ENCODE measurements around the gene ANKDD1B. TPM values are rescaled to one million over a fixed set of nuclear protein-coding genes. Genes with fewer than 3 reads are reported as not detected.
A peak's percentile ranks its signal among the peaks of the same experiment; 100 is the strongest.

ANKDD1B gene
- total and polyA plus RNA-seq, 3 experiments from 2014 or later, result 0.12 to 0.44 TPM; not detected in 1

DNA sequence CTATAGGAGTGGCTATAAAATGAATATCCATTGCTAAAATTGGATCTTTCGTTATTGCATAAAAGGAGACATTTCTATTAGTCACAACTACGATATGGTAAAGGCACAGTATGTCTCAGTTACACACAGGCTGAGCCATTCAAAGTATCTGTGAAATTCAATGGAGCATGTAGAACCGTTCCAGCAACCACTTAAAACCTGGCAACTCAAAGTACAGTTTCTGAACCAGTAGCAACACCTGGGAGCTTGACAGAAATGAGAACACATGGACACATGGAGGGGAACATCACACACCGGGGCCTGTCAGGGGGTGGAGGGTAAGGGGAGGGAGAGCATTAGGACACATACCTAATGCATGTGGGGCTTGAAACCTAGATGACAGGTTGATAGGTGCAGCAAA is 90.6 kb downstream of the ANKDD1B start:
- Histone ChIP-seq H3K4me3 (ENCODE audit: low read length) (no peak overlapping the region), H3K36me3 (ENCODE audit: insufficient read depth, low read length) (peaks cover 20% of the 10 kb centered on the region), H3K4me1 (ENCODE audit: insufficient read depth, low read length) (no peaks in the 10 kb centered on the region), H3K9me3 (ENCODE audit: low read length) (no peaks in the 10 kb centered on the region), H3K27ac (ENCODE audit: low read depth, low read length) (no peak overlapping the region), H3K27me3 (ENCODE audit: insufficient read depth, low read length, poor library complexity, severe bottlenecking) (no peaks in the 10 kb centered on the region)
- Mint-ChIP-seq H3K9me3 (no peaks in the 10 kb centered on the region), H3K36me3 (peaks cover 23 to 53% (median 27%) of the 10 kb centered on the region in 3 donors), H3K27me3 (no peaks in the 10 kb centered on the region), H3K27ac (no peak overlapping the region), H3K4me1 (peaks cover 16 to 20% (median 20%) of the 10 kb centered on the region in 3 donors), H3K4me3 (no peak overlapping the region)
- no peak for DNase-seq
- ChIA-PET CTCF (no interaction called here), POLR2A (no interaction called here)

DNA sequence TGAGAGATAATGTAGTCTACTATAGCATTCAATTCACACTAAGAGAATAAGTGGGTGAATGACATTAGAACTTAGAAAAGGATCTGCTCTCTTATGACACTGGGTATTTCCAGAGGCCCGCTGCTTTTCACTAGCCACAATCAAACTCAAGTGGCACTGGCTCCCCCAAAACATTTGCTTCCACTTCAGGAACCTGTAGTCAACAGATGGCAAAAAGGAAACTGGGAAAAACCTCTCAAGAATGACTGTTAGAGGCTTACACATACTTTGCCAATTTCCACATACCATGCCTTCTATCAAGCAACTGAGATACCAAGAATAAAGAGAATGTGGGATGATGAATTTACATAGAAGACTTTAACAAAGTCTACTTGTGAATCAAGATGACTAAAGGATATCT is 94.8 kb downstream of the ANKDD1B start:
- no peaks in the 10 kb centered on the region for H3K9me3 Mint-ChIP-seq
- peak overlapping the region in 1 of 8 donors; percentile 52 for H3K27ac Mint-ChIP-seq
- no peak overlapping the region for H3K4me3 Mint-ChIP-seq
- no peak for DNase-seq
- peaks cover 13 to 25% (median 22%) of the 10 kb centered on the region in 3 donors for H3K4me1 Mint-ChIP-seq
- Histone ChIP-seq H3K27me3 (ENCODE audit: insufficient read depth, low read length, poor library complexity, severe bottlenecking) (no peaks in the 10 kb centered on the region), H3K36me3 (ENCODE audit: insufficient read depth, low read length) (peaks cover 20% of the 10 kb centered on the region), H3K27ac (ENCODE audit: low read depth, low read length) (no peak overlapping the region), H3K9me3 (ENCODE audit: low read length) (no peaks in the 10 kb centered on the region), H3K4me3 (ENCODE audit: low read length) (no peak overlapping the region), H3K4me1 (ENCODE audit: insufficient read depth, low read length) (no peaks in the 10 kb centered on the region)
- ChIA-PET CTCF (no interaction called here), POLR2A (no interaction called here)
- peaks cover 19 to 63% (median 21%) of the 10 kb centered on the region in 3 donors for H3K36me3 Mint-ChIP-seq
- H3K27me3 Mint-ChIP-seq, result no peaks in the 10 kb centered on the region

GRCh38 chr5:75706775-75707174 is 95.5 kb downstream of the ANKDD1B start:
- Mint-ChIP-seq H3K36me3 (peaks cover 18 to 67% (median 22%) of the 10 kb centered on the region in 3 donors), H3K27me3 (no peaks in the 10 kb centered on the region), H3K4me3 (no peak overlapping the region), H3K27ac (no peak overlapping the region), H3K4me1 (peaks cover 14 to 30% (median 24%) of the 10 kb centered on the region in 3 donors), H3K9me3 (no peaks in the 10 kb centered on the region)
- Histone ChIP-seq H3K27me3 (ENCODE audit: insufficient read depth, low read length, poor library complexity, severe bottlenecking) (no peaks in the 10 kb centered on the region), H3K4me1 (ENCODE audit: insufficient read depth, low read length) (no peaks in the 10 kb centered on the region), H3K27ac (ENCODE audit: low read depth, low read length) (no peak overlapping the region), H3K9me3 (ENCODE audit: low read length) (no peaks in the 10 kb centered on the region), H3K4me3 (ENCODE audit: low read length) (no peak overlapping the region), H3K36me3 (ENCODE audit: insufficient read depth, low read length) (peaks cover 19% of the 10 kb centered on the region)
- POLR2A ChIA-PET, result interaction anchor here (0.5 kb wide), 1 partner anchor 45 kb away, joined by 4 read pairs; no protein-coding TSS in a partner anchor
- CTCF ChIA-PET, result no interaction called here
- no peak for DNase-seq

GRCh38 chr5:75707911-75708509 is 96.8 kb downstream of the ANKDD1B start:
- H3K27ac Mint-ChIP-seq, result peak overlapping the region in 1 of 8 donors; percentile 36
- POLR2A ChIA-PET, result no interaction called here

GRCh38 chr5:75710637-75711036 is 99.4 kb downstream of the ANKDD1B start:
- Histone ChIP-seq H3K36me3 (ENCODE audit: insufficient read depth, low read length) (no peaks in the 10 kb centered on the region), H3K27ac (ENCODE audit: low read depth, low read length) (no peak overlapping the region), H3K9me3 (ENCODE audit: low read length) (no peaks in the 10 kb centered on the region), H3K4me3 (ENCODE audit: low read length) (no peak overlapping the region), H3K27me3 (ENCODE audit: insufficient read depth, low read length, poor library complexity, severe bottlenecking) (no peaks in the 10 kb centered on the region), H3K4me1 (ENCODE audit: insufficient read depth, low read length) (peaks cover 6% of the 10 kb centered on the region)
- ChIA-PET POLR2A (no interaction called here), CTCF (no interaction called here)
- DNase-seq, result no peak
- H3K4me3 Mint-ChIP-seq, result peak overlapping the region in 1 of 7 donors; percentile 27
- H3K27ac Mint-ChIP-seq, result no peak overlapping the region
- H3K36me3 Mint-ChIP-seq, result peaks cover 0 to 58% (median 11%) of the 10 kb centered on the region in 3 donors
- no peaks in the 10 kb centered on the region for H3K9me3 Mint-ChIP-seq
- H3K27me3 Mint-ChIP-seq, result no peaks in the 10 kb centered on the region
- H3K4me1 Mint-ChIP-seq, result peaks cover 21 to 65% (median 41%) of the 10 kb centered on the region in 3 donors

More at GRCh38 chr5:75707911-75708509, 96.8 kb downstream of the ANKDD1B start:
- no peak for DNase-seq
- Mint-ChIP-seq H3K4me1 (peaks cover 7 to 42% (median 23%) of the 10 kb centered on the region in 3 donors), H3K4me3 (no peak overlapping the region), H3K36me3 (peaks cover 7 to 64% (median 12%) of the 10 kb centered on the region in 3 donors), H3K27me3 (no peaks in the 10 kb centered on the region), H3K9me3 (no peaks in the 10 kb centered on the region)
- no peaks in the 10 kb centered on the region for H3K27me3 ChIP-seq (ENCODE audit: insufficient read depth, low read length, poor library complexity, severe bottlenecking)
- peaks cover 6% of the 10 kb centered on the region for H3K36me3 ChIP-seq (ENCODE audit: insufficient read depth, low read length)
- H3K4me3 ChIP-seq (ENCODE audit: low read length), result no peak overlapping the region
- H3K9me3 ChIP-seq (ENCODE audit: low read length), result no peaks in the 10 kb centered on the region
- no peak overlapping the region for H3K27ac ChIP-seq (ENCODE audit: low read depth, low read length)
- CTCF ChIA-PET, result no interaction called here
- no peaks in the 10 kb centered on the region for H3K4me1 ChIP-seq (ENCODE audit: insufficient read depth, low read length)

- no peaks in the 10 kb centered on the region for H3K36me3 ChIP-seq (ENCODE audit: insufficient read depth, low read length)
- Mint-ChIP-seq H3K27ac (no peak overlapping the region), H3K4me1 (peaks cover 23 to 65% (median 41%) of the 10 kb centered on the region in 3 donors), H3K36me3 (peaks cover 0 to 53% (median 8%) of the 10 kb centered on the region in 3 donors), H3K27me3 (no peaks in the 10 kb centered on the region), H3K4me3 (no peak overlapping the region), H3K9me3 (no peaks in the 10 kb centered on the region)
- H3K27me3 ChIP-seq (ENCODE audit: insufficient read depth, low read length, poor library complexity, severe bottlenecking), result no peaks in the 10 kb centered on the region
- POLR2A ChIA-PET, result interaction anchor here (0.7 kb wide), 1 partner anchor 288 kb away, joined by 3 read pairs; no protein-coding TSS in a partner anchor
- H3K9me3 ChIP-seq (ENCODE audit: low read length), result no peaks in the 10 kb centered on the region
- peaks cover 11% of the 10 kb centered on the region for H3K4me1 ChIP-seq (ENCODE audit: insufficient read depth, low read length)
- no peak overlapping the region for H3K27ac ChIP-seq (ENCODE audit: low read depth, low read length)
- H3K4me3 ChIP-seq (ENCODE audit: low read length), result no peak overlapping the region
- DNase-seq, result no peak
- CTCF ChIA-PET, result no interaction called here
Measured at GRCh38 chr5:75711151-75711550, 99.9 kb downstream of the ANKDD1B start.

- Histone ChIP-seq H3K36me3 (ENCODE audit: insufficient read depth, low read length) (no peaks in the 10 kb centered on the region), H3K4me1 (ENCODE audit: insufficient read depth, low read length) (peaks cover 16% of the 10 kb centered on the region), H3K4me3 (ENCODE audit: low read length) (no peak overlapping the region), H3K9me3 (ENCODE audit: low read length) (no peaks in the 10 kb centered on the region), H3K27ac (ENCODE audit: low read depth, low read length) (no peak overlapping the region), H3K27me3 (ENCODE audit: insufficient read depth, low read length, poor library complexity, severe bottlenecking) (no peaks in the 10 kb centered on the region)
- DNase-seq, result no peak
- ChIA-PET CTCF (interaction anchor here (0.9 kb wide), 1 partner anchor 544 kb away, joined by 3 read pairs; no protein-coding TSS in a partner anchor), POLR2A (no interaction called here)
- Mint-ChIP-seq H3K27ac (no peak overlapping the region), H3K9me3 (no peaks in the 10 kb centered on the region), H3K4me1 (peaks cover 30 to 72% (median 48%) of the 10 kb centered on the region in 3 donors), H3K36me3 (peaks cover 0 to 52% (median 8%) of the 10 kb centered on the region in 3 donors), H3K27me3 (no peaks in the 10 kb centered on the region), H3K4me3 (no peak overlapping the region)
Measured at GRCh38 chr5:75712091-75712490, 100.8 kb downstream of the ANKDD1B start.

DNA sequence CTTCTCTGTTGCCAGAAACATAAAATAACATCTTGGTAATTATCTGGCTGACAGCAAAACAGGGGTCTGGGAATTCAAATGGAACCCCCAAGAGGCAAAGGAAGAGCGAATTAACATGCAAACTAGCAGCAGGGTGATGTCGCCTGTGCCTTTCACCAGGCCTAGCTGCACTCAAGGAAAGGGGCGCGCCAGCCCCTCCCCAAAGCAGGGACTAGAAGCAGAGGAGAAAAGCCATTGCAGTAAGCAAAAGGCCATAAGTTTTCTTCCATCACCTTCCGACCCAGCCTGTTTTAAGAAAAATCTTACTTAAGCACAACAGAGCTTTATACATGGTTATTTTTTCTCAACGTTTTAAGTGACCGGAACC is 105.4 kb downstream of the ANKDD1B start:
- H3K4me3 ChIP-seq (ENCODE audit: low read length), result peak overlapping the region; percentile 93
- CTCF ChIA-PET, result interaction anchor here (1.7 kb wide), 1 partner anchor 14 kb away, joined by 3 read pairs; no protein-coding TSS in a partner anchor

More for the DNA sequence above, 105.4 kb downstream of the ANKDD1B start:
- Histone ChIP-seq H3K27ac (ENCODE audit: low read depth, low read length) (peak overlapping the region; percentile 88), H3K36me3 (ENCODE audit: insufficient read depth, low read length) (no peaks in the 10 kb centered on the region), H3K4me1 (ENCODE audit: insufficient read depth, low read length) (peaks cover 16% of the 10 kb centered on the region), H3K27me3 (ENCODE audit: insufficient read depth, low read length, poor library complexity, severe bottlenecking) (no peaks in the 10 kb centered on the region), H3K9me3 (ENCODE audit: low read length) (no peaks in the 10 kb centered on the region)
- POLR2A ChIA-PET, result interaction anchor here (0.6 kb wide), 1 partner anchor 33 kb away, joined by 3 read pairs; no protein-coding TSS in a partner anchor
- Mint-ChIP-seq H3K27ac (peak overlapping the region; percentile 87 to 99 (median 98)), H3K9me3 (peaks cover 0 to 2% (median 0%) of the 10 kb centered on the region in 5 donors), H3K4me1 (peaks cover 33 to 58% (median 47%) of the 10 kb centered on the region in 3 donors), H3K27me3 (no peaks in the 10 kb centered on the region), H3K36me3 (peaks cover 0 to 29% (median 6%) of the 10 kb centered on the region in 3 donors), H3K4me3 (peak overlapping the region; percentile 96 to 100 (median 99))
- peak in 1 of 5 donors; percentile 1 for DNase-seq
